Endothelial cell of umbilical vein (primary cell): ENCODE data around the gene ST6GALNAC3. TPM values are rescaled to one million over a fixed set of nuclear protein-coding genes. Genes with fewer than 3 reads are reported as not detected.

Experiments
- BruUV-seq: library from RNA; stranded (reverse); fragments of 400-500 nt; replicated peaks from 2 replicates; lab custom pipeline; 2021; lab: Mats Ljungman, UMichigan
- CTCF ChIA-PET: fragments of 300-600, 350-600 bp; sonication (Branson Sonifier 250); formaldehyde crosslinking; loops from one replicate; lab custom pipeline; 2021; ENCODE audit warnings: antibody characterized with exemption, inconsistent platforms; lab: Charles Lee
- POLR2A ChIA-PET: fragments of 300-600, 350-600 bp; sonication (Branson Sonifier 250); formaldehyde crosslinking; loops from one replicate; lab custom pipeline; 2021; ENCODE audit warnings: antibody characterized with exemption, inconsistent platforms; lab: Charles Lee
- DNase-seq: peaks from one replicate; pipeline ENCODE4 v3.0.0-alpha.2; 2011; ENCODE audit warnings: low read depth, low spot score
- FAIRE-seq: peaks from 2 replicates; lab custom pipeline; 2011; peaks lifted over from hg19 to GRCh38; lab: Jason Lieb, UNC
- H2AFZ ChIP-seq: 2 replicates; pipeline ENCODE4 v1.6.0; 2012; ENCODE audit warnings: low read depth, low read length, control low read depth, inconsistent platforms
- H3K27ac ChIP-seq: 2 replicates; pipeline ENCODE4 v1.5.1; 2011; ENCODE audit warnings: low read depth, mild to moderate bottlenecking, control low read depth, low read length, moderate library complexity; ENCODE audit not compliant: insufficient read depth
- H3K27me3 ChIP-seq, 2 experiments: 2 replicates each; pipeline versions ENCODE4 v1.6.0 to v1.6.1; 2011; ENCODE audit warnings: low read length in 2 of 2, mixed read lengths in 1 of 2; ENCODE audit not compliant: control insufficient read depth in 2 of 2, insufficient read depth in 2 of 2
- H3K36me3 ChIP-seq, 2 experiments: 2 replicates in 1 of 2; 3 replicates in 1 of 2; pipeline ENCODE4 v1.5.1; 2011; ENCODE audit warnings: low read length in 2 of 2, mild to moderate bottlenecking in 1 of 2, moderate library complexity in 1 of 2; ENCODE audit not compliant: control insufficient read depth in 2 of 2, insufficient read depth in 2 of 2; ENCODE audit errors: extremely low read depth in 1 of 2
- H3K4me1 ChIP-seq: 3 replicates; pipeline ENCODE4 v1.5.1; 2011; ENCODE audit warnings: mild to moderate bottlenecking, low read length; ENCODE audit not compliant: control insufficient read depth, insufficient read depth; ENCODE audit errors: extremely low read depth
- H3K4me2 ChIP-seq: 2 replicates; pipeline ENCODE4 v1.6.1; 2011; ENCODE audit warnings: low read length, control low read depth, mixed read lengths; ENCODE audit not compliant: insufficient read depth
- H3K4me3 ChIP-seq, 3 experiments: fragments of 200-600 bp in 1 of 3; sonication (generic), shearing (Covaris generic) in 1 of 3; replicated peaks in 1 of 3; 2 replicates each; pipeline ENCODE4 v1.5.1; 2011 to 2016; ENCODE audit warnings: control low read depth in 3 of 3, low read length in 3 of 3, mild to moderate bottlenecking in 2 of 3, inconsistent platforms in 1 of 3, low read depth in 1 of 3, moderate library complexity in 1 of 3; ENCODE audit not compliant: insufficient read depth in 1 of 3
- H3K79me2 ChIP-seq: 2 replicates; pipeline ENCODE4 v1.6.0; 2012; ENCODE audit warnings: low read length, inconsistent platforms; ENCODE audit not compliant: control insufficient read depth, insufficient read depth
- H3K9ac ChIP-seq: replicated peaks from 2 replicates; pipeline ENCODE3; 2011; ENCODE audit warnings: low read length, control low read depth; ENCODE audit not compliant: insufficient read depth; ENCODE audit errors: extremely low read depth
- H3K9me1 ChIP-seq: replicated peaks from 3 replicates; pipeline ENCODE4 v1.6.0; 2011; ENCODE audit warnings: mild to moderate bottlenecking, low read length; ENCODE audit not compliant: control insufficient read depth, insufficient read depth; ENCODE audit errors: extremely low read depth
- H3K9me3 ChIP-seq: replicated peaks from 2 replicates; pipeline ENCODE4 v1.5.1; 2012; ENCODE audit warnings: low read length, inconsistent platforms; ENCODE audit not compliant: control insufficient read depth, insufficient read depth
- H4K20me1 ChIP-seq: replicated peaks from 2 replicates; pipeline ENCODE3; 2011; ENCODE audit warnings: mild to moderate bottlenecking, low read length; ENCODE audit not compliant: control insufficient read depth, insufficient read depth; ENCODE audit errors: extremely low read depth
- EZH2 ChIP-seq: IDR thresholded peaks from 2 replicates; pipeline ENCODE4 v1.6.1; 2012; ENCODE audit warnings: borderline replicate concordance, low read depth, mild to moderate bottlenecking, moderate library complexity, low read length, inconsistent platforms; ENCODE audit not compliant: severe bottlenecking
- FOS ChIP-seq: IDR thresholded peaks from 2 replicates; pipeline ENCODE4 v1.6.1; 2011; ENCODE audit warnings: mild to moderate bottlenecking, low read length, moderate library complexity, borderline replicate concordance; ENCODE audit not compliant: insufficient read depth
- GATA2 ChIP-seq: IDR thresholded peaks from 2 replicates; pipeline ENCODE4 v1.7.0; 2011; ENCODE audit warnings: low read depth, mild to moderate bottlenecking, moderate library complexity, mixed read lengths, low read length; ENCODE audit not compliant: insufficient read length, insufficient read depth
- JUN ChIP-seq: IDR thresholded peaks from 2 replicates; pipeline ENCODE4 v1.6.1; 2011; ENCODE audit warnings: borderline replicate concordance, low read depth; ENCODE audit not compliant: insufficient read length, insufficient read depth
- MYC ChIP-seq: IDR thresholded peaks from one replicate; pipeline ENCODE4 v1.6.1; 2011; ENCODE audit warnings: mild to moderate bottlenecking, low read depth, low read length
- POLR2A ChIP-seq: IDR thresholded peaks from 2 replicates; pipeline ENCODE4 v1.6.1; 2012; ENCODE audit warnings: low read depth, mild to moderate bottlenecking, control low read depth, low read length
- dilution Hi-C: fragments of 300-500 bp; cut with MboI; formaldehyde crosslinking; loops from one replicate; pipeline ENCODE4 v1.15.0; 2019; ENCODE audit warnings: low sequenced_read_pairs; ENCODE audit not compliant: extremely low pct_ligation_motif_present
- intact Hi-C: fragments of 100-400 bp; cut with micrococcal nuclease; formaldehyde crosslinking; loops from one replicate; pipeline ENCODE4 v1.10.0; 2022
- polyA plus RNA-seq, 4 experiments: library from polyadenylated mRNA; depleted of rRNA in 3 of 4; stranded (reverse) in 3 of 4; unstranded in 1 of 4; fragments of >200 nt; gene quantifications; 2 replicates each; pipeline versions ENCODE4 v1.2.1 to v1.2.3, GENCODE V29; 2011 to 2012; ENCODE audit warnings: missing spikeins in 1 of 4
- total RNA-seq: library from RNA; stranded (reverse); gene quantifications from 2 replicates; pipeline ENCODE4 v1.2.3, GENCODE V29; 2021
- TF ChIP-seq, protein P1 (sequence below), 2 donors: IDR thresholded peaks; 1 replicate in 1 of 2; 2 replicates in 1 of 2; pipeline ENCODE4 v1.5.1; 2011; ENCODE audit warnings: low read length in 2 of 2, mild to moderate bottlenecking in 2 of 2, moderate library complexity in 2 of 2, control low read depth in 1 of 2, inconsistent platforms in 1 of 2, low read depth in 1 of 2; ENCODE audit not compliant: insufficient read depth in 1 of 2; ENCODE audit errors: extremely low read depth in 1 of 2
- TF ChIP-seq, protein P2 (sequence below): IDR thresholded peaks from 2 replicates; pipeline ENCODE4 v1.6.1; 2011; ENCODE audit not compliant: insufficient read depth, insufficient read length

The ST6GALNAC3 gene
- total and polyA plus RNA-seq, 2 donors (not counting 3 experiments of a cell fraction or from before 2014, with no cell fraction given), result 7.6 to 48.3 TPM

DNA sequence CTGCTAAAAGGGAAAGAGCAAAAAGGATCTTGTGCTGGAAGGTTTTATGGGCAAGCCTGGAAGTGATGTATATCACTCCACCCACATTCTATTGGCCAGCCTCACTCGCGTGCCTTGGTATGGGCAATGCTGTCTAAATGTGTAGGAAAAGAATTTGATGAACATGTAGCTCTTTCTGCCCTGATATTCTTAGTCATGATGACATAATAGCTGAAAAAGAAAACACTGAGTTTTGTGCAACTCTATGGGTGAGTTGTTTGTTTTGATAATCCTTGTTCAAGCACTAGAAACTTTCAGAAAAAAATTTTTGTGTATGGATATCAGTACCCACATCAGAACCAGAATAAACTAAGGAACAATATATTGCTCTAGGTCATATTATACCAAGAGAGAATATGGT is 561.2 kb downstream of the ST6GALNAC3 start:
- Histone ChIP-seq H4K20me1 (no peaks in the 10 kb centered on the region), H3K9ac (no peak overlapping the region), H3K9me1 (no peaks in the 10 kb centered on the region), H3K4me2 (no peak overlapping the region), H3K9me3 (no peaks in the 10 kb centered on the region), H3K79me2 (no peaks in the 10 kb centered on the region), H3K27me3 (no peaks in the 10 kb centered on the region), H3K36me3 (no peaks in the 10 kb centered on the region), H3K4me1 (no peaks in the 10 kb centered on the region), H2AFZ (no peak overlapping the region), H3K4me3 (no peak overlapping the region), H3K27ac (no peak overlapping the region)
- intact Hi-C loops (no loop called here), dilution Hi-C loops (no loop called here)
- ChIA-PET CTCF (interaction anchor here (1.3 kb wide), 1 partner anchor 10 kb away, joined by 4 read pairs; no protein-coding TSS in a partner anchor), POLR2A (no interaction called here)
- no peak for DNase-seq
- TF ChIP-seq, protein P1, sequence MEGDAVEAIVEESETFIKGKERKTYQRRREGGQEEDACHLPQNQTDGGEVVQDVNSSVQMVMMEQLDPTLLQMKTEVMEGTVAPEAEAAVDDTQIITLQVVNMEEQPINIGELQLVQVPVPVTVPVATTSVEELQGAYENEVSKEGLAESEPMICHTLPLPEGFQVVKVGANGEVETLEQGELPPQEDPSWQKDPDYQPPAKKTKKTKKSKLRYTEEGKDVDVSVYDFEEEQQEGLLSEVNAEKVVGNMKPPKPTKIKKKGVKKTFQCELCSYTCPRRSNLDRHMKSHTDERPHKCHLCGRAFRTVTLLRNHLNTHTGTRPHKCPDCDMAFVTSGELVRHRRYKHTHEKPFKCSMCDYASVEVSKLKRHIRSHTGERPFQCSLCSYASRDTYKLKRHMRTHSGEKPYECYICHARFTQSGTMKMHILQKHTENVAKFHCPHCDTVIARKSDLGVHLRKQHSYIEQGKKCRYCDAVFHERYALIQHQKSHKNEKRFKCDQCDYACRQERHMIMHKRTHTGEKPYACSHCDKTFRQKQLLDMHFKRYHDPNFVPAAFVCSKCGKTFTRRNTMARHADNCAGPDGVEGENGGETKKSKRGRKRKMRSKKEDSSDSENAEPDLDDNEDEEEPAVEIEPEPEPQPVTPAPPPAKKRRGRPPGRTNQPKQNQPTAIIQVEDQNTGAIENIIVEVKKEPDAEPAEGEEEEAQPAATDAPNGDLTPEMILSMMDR (IDR thresholded peaks at IDR 0.05; ENCODE audit: extremely low read depth in 1 of 2, insufficient read depth in 1 of 2, low read depth in 1 of 2, low read length in 2 of 2), result no peak
- TF ChIP-seq GATA2 (no peak), POLR2A (no peak), MYC (no peak), EZH2 (no peak), JUN (no peak), FOS (no peak)
- TF ChIP-seq, protein P2, sequence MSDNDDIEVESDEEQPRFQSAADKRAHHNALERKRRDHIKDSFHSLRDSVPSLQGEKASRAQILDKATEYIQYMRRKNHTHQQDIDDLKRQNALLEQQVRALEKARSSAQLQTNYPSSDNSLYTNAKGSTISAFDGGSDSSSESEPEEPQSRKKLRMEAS, result no peak
- BruUV-seq, result no TSS peak
- no peak for FAIRE-seq
